NCI-H2227 (cell line): ENCODE measurements around the gene TMEM217.

Experiments used
- DNase-seq: peaks from one replicate; lab custom pipeline; 2025; ENCODE audit not compliant: unreplicated experiment; lab: John Stamatoyannopoulos, UW

TMEM217 gene

GRCh38 chr6:37280162-37280887 is 22.4 kb upstream of the TMEM217 start:
- no peak for DNase-seq

DNA sequence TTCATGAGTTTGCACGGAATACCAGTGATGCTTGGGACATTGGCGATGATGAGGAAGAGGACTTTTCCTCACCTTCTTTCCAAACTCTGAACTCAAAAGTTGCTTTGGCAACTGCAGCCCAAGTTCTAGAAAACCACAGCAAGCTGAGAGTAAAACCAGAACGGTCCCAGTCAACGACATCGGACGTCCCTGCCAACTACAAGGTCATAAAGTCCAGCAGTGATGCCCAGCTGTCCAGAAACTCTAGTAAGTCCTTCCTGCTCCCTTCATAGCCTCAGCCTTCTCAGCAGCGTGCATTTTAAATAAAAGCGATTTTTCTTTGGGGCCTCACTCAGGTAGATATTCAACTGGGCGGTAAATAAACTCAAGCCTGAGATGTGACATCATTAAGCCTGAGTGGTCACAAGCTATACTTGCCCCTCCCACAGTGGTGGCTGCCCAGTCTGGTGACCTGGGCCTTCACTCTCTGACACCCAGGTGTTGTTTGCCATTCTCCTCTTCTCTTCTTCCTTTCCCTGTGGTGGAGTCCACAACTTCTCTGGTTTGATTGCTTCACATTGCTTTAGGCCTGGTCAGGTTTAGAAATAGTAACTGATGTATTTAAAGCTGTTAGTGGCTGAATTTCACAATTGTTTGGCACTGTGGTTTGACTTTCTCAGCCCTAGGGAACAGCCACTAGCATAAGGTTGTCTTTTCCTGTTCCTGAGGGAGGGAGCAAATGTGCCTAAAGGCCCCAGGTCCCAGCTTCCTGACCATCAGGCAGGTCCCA is 21.6 kb upstream of the TMEM217 start:
- no peak for DNase-seq

DNA sequence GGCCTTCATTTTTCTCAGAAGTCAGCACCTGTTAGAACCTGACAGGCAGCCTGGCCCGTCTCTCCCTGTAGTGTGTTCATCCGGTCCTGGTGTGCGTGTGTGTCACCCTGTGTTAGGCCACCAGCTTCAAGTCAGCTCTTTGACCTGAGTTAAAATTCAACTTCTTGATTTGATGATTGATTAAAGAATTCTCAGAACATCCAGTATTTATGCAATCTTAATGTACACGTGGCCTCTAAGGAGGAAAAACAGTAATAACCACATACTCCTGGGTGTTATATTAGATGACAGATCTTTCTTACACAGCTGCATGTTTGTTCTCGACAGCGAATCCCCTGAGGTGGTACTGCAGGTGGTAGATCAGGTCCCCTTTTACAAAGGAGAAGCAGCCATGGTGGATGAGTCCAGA is 19.1 kb upstream of the TMEM217 start:
- DNase-seq, result no peak

DNA sequence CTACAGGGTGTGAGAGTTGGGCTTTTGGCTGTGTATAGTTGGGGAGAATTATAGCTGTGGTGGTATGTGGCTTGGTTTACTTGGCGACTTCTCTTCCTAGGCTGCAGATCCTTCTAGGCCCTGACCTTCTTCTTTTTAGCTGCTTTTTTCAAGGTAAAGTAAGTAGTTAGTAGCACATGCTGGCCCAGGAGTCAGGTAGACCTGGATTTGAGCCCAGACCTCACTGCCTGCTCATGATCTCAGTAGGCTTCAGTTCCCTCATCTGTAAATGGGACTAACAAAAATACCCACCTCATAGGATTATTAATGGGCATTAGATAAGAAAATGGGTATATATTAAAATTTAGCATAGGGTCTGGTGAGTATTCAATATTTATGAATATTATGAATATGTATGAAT is 17.4 kb upstream of the TMEM217 start:
- no peak for DNase-seq

- no peak for DNase-seq
Measured at GRCh38 chr6:37273690-37274089, 15.7 kb upstream of the TMEM217 start.

- DNase-seq, result no peak
Measured at GRCh38 chr6:37272834-37273566, 15.1 kb upstream of the TMEM217 start.

- DNase-seq, result no peak
Measured at GRCh38 chr6:37269105-37269504, 11.2 kb upstream of the TMEM217 start.

- DNase-seq, result no peak
Measured at GRCh38 chr6:37265860-37266259, 7.9 kb upstream of the TMEM217 start.

DNA sequence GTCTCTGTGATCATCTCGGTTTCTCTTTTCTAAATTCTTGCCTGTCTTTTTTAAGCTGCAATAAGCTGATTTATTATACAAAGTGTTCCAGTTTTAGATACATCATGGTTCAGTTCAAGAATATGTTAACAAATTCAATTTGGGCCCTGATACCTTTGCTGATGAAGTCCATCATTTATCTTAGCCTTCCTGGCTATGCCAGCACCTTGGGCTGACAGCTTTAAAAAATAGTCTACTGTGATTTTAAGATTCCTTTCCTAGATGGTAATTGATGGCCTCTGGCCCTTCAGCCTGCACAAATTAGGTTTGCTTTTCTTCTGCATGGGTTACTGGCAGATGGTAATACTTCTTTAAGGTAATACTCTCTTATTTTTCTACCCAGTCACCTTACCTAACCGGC is 7.1 kb upstream of the TMEM217 start:
- DNase-seq, result peak; percentile 30

DNA sequence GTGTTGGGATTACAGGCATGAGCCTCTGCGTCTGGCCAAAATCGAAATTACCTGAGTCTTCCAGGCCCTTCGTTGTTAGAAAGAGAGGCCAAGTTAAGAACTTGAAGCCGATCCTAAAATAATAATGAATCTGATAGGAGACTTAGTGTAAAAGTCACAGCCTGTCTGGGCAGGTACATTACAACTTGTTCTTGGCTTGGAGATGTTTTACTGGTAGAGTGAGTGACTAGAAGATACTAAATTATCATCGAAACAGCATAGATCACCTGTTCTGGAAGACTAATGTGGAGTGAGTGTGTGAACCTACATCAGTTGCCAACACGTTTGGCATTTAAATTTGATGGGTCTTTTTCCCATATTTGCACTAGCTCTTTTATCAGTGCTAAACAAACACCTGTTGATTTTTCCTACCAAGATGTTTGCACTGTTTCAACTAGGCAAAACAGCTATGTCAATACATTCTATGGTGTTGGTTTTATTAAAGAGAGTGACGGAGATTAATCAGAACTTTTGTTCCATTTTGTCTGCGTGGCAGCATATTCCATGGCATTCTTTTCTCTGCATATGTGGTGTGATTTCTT is 4.6 kb upstream of the TMEM217 start:
- no peak for DNase-seq

DNA sequence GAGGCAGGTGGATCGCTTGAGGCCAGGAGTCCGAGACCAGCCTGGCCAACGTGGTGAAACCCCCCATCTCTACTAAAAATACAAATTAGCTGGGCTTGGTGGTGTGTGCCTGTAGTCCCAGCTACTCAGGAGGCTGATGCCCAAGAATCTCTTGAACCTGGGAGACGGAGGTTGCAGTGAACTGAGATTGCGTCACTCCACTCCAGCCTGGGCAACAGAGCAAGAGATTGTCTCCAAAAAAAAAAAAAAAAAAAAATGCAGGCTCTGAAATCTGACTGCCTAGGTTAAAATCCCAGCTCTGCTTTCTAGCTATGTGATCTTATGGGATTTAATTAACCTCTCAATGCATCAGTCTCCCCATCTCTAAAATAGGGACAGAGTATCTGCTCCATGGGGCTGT is 3.3 kb upstream of the TMEM217 start:
- no peak for DNase-seq

GRCh38 chr6:37260444-37260843 is 2.5 kb upstream of the TMEM217 start:
- no peak for DNase-seq

DNA sequence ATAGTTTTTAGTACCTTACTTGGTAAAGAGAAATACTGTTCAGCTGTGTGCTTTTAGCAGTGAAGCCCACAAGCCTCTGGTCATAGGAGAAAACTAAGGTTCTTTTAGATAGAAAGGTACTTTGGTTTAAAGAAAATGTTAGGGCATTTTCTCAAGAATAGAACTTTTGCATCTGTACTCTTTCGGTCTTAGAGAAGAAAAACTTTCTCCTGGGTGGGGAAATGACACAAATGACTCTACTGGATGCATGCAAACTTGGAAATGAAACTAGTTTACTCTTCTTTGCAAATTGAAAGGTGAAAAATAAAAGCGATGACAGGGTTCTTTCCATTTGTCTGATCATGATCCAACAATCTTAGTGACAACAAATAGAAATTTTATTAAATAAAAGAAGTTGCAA is 2.1 kb upstream of the TMEM217 start:
- DNase-seq, result no peak

GRCh38 chr6:37259191-37259590 is 1.2 kb upstream of the TMEM217 start:
- no peak for DNase-seq

DNA sequence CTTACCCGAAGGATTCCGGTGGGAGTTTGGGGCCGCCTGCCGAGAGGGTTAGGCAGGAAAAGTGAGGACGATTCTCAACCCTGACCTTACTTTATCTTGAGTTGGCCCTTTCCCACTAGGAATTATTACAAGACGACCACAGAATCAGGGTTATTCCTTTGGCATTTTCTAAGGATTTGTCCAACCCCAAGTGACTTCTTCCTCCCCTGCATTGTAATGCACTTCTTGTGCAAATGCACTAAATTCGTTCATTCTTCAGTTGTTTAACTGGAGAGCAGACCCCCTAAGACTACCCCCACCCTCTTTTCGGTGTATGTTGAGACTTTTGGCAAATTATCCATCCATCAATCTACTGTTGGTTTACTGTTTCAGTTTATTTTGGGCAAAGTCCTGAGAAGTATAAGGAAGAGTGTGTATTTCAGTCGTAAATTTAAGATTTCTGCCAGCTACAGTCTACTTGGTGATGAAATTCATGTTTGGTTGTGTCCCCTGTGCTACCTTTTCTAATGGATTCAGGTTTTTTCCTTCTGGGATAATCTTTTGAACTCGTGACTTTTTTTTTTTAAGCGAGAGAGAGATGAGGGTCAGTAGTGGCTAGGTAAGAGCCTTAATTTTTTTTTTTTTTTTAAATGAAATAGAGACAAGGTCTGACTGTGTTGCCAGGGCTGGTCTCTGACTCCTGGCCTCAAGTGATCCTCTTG is 611 bp upstream of the TMEM217 start:
- DNase-seq, result no peak

DNA sequence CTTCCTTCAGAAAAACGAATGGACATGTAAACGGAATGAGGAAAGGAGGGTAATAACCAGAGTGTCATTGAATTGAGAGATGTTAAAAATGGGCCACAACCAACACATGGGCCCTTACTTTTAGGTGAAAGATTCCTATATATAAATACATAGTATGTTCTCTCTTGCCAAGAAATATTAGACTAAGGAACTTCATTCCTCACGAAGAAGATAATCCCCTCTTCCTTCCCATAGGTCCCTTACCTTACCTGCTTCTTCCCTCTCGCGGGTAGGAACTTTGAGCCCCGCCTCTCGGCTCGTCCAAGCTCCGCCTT is 667 bp downstream of the TMEM217 start:
- DNase-seq, result no peak

DNA sequence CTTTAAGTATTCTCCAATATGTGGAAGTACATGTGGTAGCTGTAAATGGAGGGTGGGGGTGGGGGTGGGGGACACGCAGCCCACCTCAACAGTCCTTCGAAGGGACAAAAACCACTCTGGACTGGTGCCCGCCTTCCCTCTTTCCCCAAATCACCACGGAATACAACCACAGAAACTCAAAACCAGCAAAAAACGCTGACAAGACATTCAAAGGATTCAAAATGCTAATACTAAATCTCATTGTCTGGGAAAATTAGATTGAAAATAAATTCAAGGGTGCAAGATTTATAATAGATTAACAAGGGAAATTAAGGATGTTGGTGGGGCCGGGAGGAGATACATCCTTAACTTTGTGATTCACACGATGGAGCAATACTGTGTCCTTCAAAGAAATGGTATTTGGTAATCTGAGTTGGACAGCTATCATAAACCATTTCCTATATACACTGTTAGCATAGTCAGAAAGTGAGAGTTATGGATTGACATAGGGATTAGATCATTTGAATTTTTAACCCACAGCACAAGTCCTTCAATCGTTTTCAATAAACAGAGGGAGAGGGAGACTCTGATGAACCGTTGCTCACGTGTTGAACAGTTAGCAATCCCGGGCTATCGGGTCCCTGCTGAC is 1.1 kb downstream of the TMEM217 start:
- DNase-seq, result no peak

GRCh38 chr6:37254881-37255280 is 3.1 kb downstream of the TMEM217 start:
- no peak for DNase-seq

DNA sequence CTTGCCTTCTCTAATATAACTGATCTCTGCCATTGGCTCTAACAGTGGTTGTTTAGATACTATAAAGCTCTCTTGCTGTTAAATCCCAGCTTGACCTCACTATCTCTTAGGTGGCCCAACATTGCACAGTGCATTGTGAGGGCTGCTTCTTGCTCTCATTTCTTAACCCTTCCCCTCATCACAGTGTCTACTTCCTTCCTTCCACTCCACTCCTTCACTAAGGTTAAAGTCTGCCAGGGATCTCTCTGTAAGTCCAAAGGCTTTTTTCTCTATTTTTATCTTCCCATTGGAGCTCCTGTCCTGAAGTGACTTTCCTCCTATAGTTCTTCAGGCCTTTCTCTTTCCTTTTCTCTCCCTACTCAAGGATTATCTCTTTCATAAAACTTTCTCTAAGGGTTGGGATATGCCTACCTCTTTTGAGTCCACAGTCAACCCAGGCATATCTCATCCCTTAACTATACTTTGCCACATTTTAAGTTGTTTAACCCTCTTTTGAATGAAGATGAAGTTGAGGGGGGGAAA is 4.4 kb downstream of the TMEM217 start:
- DNase-seq, result no peak

DNA sequence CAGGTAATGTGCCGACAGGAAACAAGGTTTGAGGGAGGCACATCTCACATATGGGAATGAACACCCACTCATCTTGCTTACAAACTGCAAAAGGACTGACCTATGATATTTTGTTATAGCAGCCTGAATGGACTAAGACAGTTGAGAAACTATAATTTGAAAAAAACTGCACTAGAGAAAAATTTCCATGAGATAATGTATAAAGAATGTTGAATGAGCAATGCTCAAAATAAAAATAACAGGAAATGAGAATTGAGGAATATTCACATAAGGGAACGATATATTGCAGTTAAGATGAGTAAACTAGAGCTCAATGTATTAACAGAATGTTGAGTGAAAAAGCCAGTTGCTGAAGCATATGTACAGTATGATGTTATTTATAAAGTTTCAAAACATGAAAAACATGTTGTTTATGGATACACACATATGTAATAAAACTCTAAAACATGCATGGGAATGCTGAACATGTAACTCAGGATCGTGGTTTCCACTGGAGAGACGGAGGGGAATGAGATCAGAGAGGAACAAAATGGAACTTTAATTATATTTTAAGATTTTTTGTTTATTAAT is 6.6 kb downstream of the TMEM217 start:
- DNase-seq, result no peak
